SIG-M5 (cell line): Measurements from ENCODE around the gene USP46.

Source experiments
- DNase-seq: peaks from one replicate; lab custom pipeline; 2025; lab: John Stamatoyannopoulos, UW

Gene USP46

DNA sequence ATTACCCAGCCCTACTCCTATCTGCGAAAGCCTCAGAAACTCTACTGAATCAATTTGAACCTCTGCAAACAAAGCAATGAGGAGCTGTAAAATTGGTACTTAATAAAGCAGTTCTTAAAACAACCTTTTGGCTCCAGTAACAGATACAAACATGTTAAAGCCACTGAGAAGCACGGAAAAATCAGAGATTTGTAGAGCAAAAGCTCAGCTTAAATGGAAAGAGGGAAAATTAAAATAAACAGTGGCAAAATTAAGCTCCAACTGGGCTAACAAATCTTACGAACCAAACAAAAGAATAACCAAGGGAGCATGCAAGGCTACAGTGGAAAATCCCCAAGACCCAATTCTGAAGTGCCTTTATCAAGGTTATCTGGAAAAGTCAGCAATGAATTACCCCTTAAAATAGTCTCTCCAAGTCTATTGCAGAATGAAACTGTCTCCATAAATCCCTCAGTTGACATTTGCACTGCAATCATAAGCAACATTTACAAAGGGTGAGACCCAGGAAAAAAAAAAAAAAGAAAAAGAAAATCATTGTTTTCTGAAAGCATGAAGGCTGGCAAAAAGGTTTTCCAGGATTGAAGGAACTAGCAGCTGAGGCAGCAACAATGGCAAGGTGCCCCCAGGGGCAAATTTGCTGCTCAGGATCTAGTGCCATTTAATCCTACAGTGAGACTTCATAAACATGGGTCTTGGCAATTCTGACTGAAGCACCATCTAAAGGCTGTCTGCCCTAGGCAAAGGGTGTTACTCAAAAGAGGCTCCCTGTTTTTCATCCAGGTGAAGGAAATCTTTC lies 40.1 kb downstream of the USP46 start:
- DNase-seq: no peak

DNA sequence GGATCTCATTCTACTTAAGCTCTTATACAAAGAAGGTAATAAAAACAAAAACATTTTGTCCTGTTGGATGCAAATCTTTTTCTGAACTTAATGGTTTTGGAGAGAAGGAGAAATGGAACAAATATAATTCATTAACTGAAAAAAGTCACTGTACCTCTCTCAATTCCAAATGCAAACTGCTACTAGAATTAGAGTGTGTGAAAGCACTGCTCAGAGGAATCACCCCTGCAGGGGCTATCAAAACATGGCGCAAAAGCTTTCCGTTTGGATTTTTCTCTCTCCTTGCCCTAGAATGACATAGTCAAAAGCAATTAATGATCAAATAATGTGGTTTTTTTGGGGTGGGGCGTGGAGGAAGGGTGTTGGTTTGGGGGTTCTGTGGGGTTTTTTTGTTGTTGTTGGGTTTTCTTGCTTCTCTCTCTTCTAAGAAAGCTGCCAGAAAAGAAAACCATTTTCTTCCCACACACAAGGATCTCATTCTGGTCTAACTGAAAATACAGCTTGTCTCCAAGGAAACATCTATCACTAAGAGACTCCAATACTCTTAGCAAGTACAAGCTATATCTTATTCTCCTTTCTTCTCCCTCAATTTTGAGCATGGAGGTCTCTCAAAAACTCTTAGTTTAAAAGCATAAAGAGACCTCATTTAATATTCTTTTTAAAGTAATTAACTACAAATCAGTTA lies 41.6 kb downstream of the USP46 start:
- no peak for DNase-seq

DNA sequence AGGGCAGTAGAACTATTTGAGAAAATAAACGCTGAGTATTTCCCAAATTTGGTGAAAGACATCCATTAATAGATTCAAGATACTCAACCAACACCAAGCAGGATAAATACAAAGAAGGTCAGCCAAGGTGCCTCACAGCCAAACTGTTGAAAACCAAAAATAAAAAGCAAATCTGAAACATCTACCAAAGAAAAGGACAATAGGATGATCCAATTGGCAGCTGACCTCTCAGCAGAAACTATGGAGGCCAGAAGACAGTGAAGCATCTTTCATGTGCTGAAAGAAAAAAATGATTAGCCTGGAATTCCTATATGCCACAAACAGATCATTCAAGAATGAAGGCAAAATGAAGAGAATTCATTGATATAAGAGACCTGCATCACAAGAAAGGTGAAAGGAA lies 44.9 kb downstream of the USP46 start:
- no peak for DNase-seq

GRCh38 chr4:52612341-52612740 lies 46.8 kb downstream of the USP46 start:
- no peak for DNase-seq

- no peak for DNase-seq
These were observed 48.0 kb downstream of the USP46 start for GRCh38 chr4:52611030-52611555.

DNA sequence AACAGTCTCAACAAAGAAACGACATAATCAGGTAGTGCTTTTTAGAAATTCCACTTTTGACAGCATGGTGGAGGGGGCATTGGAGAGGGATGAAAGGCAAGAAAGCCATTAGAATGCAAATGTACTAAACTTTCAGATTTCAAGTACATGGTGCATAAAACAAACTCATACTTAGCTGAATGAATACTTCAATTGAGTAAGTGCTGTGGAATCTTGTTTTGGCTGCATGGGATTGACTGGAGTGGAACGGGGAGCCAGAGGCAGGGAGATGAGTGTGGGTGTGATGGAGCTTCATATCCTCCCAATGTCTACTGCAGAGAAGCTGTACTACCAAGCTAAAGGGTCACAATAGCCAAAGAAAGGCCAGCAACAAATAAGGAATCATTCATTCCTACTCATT lies 52.4 kb downstream of the USP46 start:
- DNase-seq: no peak

GRCh38 chr4:52606040-52606439 lies 53.1 kb downstream of the USP46 start:
- no peak for DNase-seq

- no peak for DNase-seq
These were observed 54.9 kb downstream of the USP46 start for GRCh38 chr4:52604215-52604614.

DNA sequence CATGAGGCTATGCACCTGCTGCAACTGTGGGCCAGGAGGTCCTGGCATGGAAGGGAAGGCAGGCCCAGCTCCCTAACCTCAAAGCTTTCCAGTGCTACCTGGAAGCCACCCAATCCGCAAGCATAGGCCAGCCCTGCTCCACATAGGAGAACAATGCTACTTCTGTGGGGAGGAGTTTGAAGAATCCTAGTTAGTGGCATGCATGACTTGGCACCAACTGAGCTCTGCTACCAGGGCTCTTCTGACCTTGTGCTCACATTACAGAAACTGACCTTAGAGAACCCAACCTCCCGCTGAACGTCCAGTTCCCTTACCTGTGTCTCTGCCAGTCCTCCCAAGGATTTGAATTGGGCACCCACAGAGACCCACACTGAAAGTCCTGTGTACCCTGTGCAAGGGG lies 58.8 kb downstream of the USP46 start:
- DNase-seq: no peak

- no peak for DNase-seq
These were observed 64.1 kb downstream of the USP46 start for GRCh38 chr4:52595001-52595400.

GRCh38 chr4:52592287-52592686 lies 66.8 kb downstream of the USP46 start:
- no peak for DNase-seq

DNA sequence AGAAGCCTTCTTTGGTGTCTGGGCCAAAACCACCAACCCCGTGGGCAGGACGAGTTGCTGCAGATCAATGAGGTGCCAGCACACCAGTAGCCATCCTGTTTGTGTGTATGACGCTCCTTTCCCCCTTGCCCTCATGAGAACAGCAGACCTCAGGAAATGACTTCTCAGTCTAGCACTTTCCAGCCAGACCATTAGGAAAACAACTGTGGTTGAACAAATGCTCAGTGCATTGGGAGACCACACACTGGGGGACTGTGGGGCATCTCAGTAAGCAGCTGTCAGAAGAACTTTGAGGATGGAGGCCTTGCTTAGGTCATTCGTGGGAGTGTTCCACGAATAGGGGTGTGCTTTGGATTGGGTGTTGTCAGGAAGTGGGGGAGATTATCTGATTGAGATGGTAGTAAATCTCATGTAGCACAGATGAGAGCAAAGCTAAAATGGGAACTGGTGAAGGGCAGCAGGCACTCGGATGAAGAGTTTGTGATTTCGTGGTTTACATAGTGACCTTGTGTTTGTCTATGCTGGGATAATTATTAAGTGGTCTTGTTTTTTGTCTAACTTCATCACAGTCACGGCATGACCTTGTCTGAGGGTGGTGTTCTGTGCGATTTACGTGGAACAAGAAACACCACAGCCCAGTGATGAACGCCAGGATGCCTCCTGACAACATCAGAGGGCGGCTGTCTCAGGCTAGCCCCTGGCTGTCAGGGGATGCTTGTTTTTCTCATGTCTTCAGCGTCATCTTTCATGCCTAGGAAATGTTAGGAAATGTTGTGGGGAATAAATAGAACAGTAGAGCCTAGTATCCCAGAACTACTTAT lies 70.1 kb downstream of the USP46 start:
- no peak for DNase-seq

DNA sequence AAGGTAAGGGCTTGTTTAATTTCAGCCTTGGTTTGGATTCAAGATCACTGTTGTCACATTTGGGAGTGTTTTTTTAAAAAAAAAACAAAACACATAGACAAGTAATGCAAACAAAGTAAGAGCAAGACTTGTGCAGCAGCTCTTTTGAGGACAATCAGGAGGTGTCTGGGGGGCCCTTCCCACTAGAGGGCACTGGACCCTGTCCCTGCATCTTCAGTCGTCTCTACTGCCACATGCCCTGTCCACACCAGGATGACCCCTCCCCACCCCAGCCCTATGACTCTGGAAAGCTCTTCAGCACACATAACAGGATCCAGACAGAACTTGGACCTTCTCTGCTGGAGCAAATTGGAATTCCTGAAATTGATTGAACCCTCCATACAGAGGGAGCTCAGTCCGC lies 71.0 kb downstream of the USP46 start:
- DNase-seq: no peak

DNA sequence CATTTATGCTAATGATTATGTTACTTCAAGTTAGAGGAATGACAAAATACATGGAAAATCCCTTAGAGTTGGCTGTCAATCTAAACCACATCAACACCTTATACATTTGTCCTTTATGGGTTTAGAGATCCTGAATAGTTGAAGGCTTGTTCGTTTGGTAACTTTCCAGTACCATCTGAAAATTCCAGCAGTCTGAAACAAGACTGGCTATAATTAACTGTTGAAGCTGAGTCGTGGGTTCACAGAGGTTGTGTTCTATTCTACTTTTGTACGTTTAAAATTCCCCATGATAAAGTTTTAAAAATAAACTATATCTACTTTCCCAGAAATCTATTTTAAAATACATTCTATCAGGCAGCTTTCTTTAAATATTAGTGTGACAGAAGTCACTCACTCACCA lies 73.0 kb downstream of the USP46 start:
- no peak for DNase-seq

DNA sequence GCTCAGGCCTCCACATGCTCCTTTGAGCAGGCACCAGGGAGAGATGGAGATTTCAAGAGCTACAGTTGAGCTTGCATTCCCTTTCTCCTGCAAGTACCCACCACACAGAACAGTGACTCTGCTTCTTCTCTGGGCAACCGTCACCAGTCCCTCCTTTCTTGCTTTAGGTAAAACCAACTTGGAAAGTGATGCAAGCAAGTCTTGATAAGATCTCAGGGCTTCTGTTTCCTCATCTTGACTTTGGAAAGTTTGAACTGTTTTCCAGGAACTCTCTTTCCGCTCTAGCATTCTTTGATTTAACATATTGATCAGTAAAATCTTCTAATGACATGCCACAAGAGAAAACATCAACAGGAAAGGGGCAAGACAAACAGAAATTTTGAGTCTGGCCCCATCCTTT lies 73.7 kb downstream of the USP46 start:
- no peak for DNase-seq

DNA sequence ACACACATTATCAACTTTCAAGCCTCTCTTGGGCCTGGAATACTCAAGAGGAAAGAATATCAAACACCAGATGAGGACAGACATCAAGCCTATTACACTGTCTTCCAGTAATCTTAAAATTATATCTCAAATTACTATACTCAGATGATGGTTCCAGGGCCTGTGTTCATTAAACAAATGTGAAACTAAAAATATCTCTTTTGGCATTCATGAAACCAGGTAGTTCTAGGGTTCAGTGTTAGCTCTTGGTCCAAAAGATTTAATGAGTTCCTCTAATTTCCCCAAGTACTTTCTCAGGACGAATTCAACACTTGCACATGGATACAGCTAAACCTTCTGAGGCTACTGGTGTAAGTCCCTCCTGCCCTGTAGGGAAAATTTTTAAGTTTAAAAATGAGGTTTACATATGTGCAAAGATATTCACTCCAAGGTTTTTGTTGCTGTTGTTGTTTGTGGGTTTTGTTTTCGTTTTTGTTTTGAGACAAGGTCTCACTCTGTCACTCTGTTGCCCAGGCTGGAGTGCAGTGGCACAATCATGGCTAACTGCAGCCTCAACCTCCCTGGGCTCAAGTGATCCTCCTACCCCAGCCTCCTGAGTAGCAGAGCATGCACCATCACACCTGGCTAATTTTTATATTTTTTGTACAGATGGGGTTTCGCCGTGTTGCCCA lies 79.4 kb downstream of the USP46 start:
- DNase-seq: no peak

- DNase-seq: no peak
These were observed 80.2 kb downstream of the USP46 start for GRCh38 chr4:52578951-52579350.

- no peak for DNase-seq
These were observed 81.5 kb downstream of the USP46 start for GRCh38 chr4:52577624-52577962.

GRCh38 chr4:52576961-52577623 lies 82.0 kb downstream of the USP46 start:
- no peak for DNase-seq

DNA sequence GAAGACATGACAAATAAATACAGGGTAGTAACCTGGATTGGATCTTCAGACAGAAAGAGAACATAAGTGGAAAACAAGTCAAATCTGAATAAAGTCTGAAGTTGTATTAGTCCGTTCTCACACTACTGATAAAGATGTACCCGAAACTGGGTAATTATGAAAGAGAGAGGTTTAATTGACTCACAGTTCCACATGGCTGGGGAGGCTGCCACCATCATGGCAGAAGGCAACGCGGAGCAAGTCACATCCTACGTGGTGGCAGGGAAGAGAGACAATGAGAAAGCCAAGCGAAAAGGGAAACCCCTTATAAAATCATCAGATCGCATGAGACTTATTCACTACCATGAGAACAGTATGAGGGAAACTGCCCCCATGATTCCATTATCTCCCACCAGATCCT lies 82.8 kb downstream of the USP46 start:
- no peak for DNase-seq

- no peak for DNase-seq
These were observed 83.7 kb downstream of the USP46 start for GRCh38 chr4:52575406-52575805.

DNA sequence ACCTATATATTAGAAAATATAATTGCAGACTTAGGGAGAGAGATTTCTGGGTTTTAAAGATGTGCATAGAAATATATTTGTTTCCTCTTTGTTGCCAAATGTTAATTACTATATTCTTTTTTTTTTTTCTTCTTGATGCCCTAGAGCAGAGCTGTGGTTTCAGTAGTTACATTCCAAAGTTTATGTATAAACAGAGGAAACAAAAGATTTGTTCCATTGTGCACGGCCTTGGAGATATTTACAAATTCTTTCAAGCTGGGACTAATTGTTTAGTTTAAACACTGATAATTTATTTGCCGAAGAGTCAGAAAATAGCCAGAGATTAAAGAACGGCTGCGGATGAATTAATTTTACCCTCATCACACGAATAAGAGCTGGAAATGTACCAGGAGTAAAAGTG lies 85.1 kb downstream of the USP46 start:
- no peak for DNase-seq
